ENCODE data around the gene CPT1C.

The CPT1C gene

GRCh38 chr19:49679771-49680413 is 11.0 kb upstream of the CPT1C start:
- DNase-seq (ENCODE audit: low read depth, low spot score), result no peak
- H3K27ac ChIP-seq, result no peak overlapping the region

- DNase-seq (ENCODE audit: low read depth, low spot score), result no peak
Observed at GRCh38 chr19:49680421-49681351, 10.2 kb upstream of the CPT1C start.

GRCh38 chr19:49681830-49682229 is 9.1 kb upstream of the CPT1C start:
- DNase-seq (ENCODE audit: low read depth, low spot score), result no peak
- no peak overlapping the region for H3K27ac ChIP-seq

More at GRCh38 chr19:49680421-49681351, 10.2 kb upstream of the CPT1C start:
- H3K27ac ChIP-seq, result no peak overlapping the region

- DNase-seq (ENCODE audit: low read depth, low spot score), result no peak
- H3K27ac ChIP-seq, result no peak overlapping the region
Observed at GRCh38 chr19:49682274-49682673, 8.6 kb upstream of the CPT1C start.

GRCh38 chr19:49683814-49684250 is 7.1 kb upstream of the CPT1C start:
- no peak for DNase-seq (ENCODE audit: low read depth, low spot score)

GRCh38 chr19:49684251-49684982 is 6.5 kb upstream of the CPT1C start:
- no peak for DNase-seq (ENCODE audit: low read depth, low spot score)
- no peak overlapping the region for H3K27ac ChIP-seq

More at GRCh38 chr19:49683814-49684250, 7.1 kb upstream of the CPT1C start:
- H3K27ac ChIP-seq, result no peak overlapping the region

GRCh38 chr19:49684983-49685553 is 5.8 kb upstream of the CPT1C start:
- DNase-seq (ENCODE audit: low read depth, low spot score), result no peak

GRCh38 chr19:49685845-49686332 is 5.0 kb upstream of the CPT1C start:
- no peak overlapping the region for H3K27ac ChIP-seq
- DNase-seq (ENCODE audit: low read depth, low spot score), result no peak

More at GRCh38 chr19:49684983-49685553, 5.8 kb upstream of the CPT1C start:
- H3K27ac ChIP-seq, result no peak overlapping the region

- DNase-seq (ENCODE audit: low read depth, low spot score), result no peak
Observed at GRCh38 chr19:49686503-49687088, 4.3 kb upstream of the CPT1C start.

GRCh38 chr19:49687150-49687549 is 3.8 kb upstream of the CPT1C start:
- no peak for DNase-seq (ENCODE audit: low read depth, low spot score)
- H3K27ac ChIP-seq, result no peak overlapping the region

More at GRCh38 chr19:49686503-49687088, 4.3 kb upstream of the CPT1C start:
- H3K27ac ChIP-seq, result no peak overlapping the region

GRCh38 chr19:49687566-49688316 is 3.2 kb upstream of the CPT1C start:
- no peak for DNase-seq (ENCODE audit: low read depth, low spot score)
- no peak overlapping the region for H3K27ac ChIP-seq

GRCh38 chr19:49688531-49689132 is 2.3 kb upstream of the CPT1C start:
- DNase-seq (ENCODE audit: low read depth, low spot score), result no peak
- no peak overlapping the region for H3K27ac ChIP-seq

GRCh38 chr19:49689133-49690078 is 1.5 kb upstream of the CPT1C start, which contains the start of gene ADM5:
Gene ADM5, plus strand, starts transcription at chr19:49689594. Its CDS starts 244 bp downstream, at chr19:49689838.
- DNase-seq (ENCODE audit: low read depth, low spot score), result no peak
- no peak within 1 kb of the TSS for H3K27ac ChIP-seq

- DNase-seq (ENCODE audit: low read depth, low spot score), result no peak
- H3K27ac ChIP-seq, result no peak overlapping the region
Observed at GRCh38 chr19:49690079-49690655, 749 bp upstream of the CPT1C start.

GRCh38 chr19:49691243-49692146 is 579 bp downstream of the CPT1C start:
- H3K27ac ChIP-seq, result no peak overlapping the region
- DNase-seq (ENCODE audit: low read depth, low spot score), result no peak

- H3K27ac ChIP-seq, result no peak overlapping the region
- DNase-seq (ENCODE audit: low read depth, low spot score), result no peak
Observed at GRCh38 chr19:49692147-49692506, 1.2 kb downstream of the CPT1C start.

Measured in epithelial cell of prostate (primary cell).